ENCODE data around the gene KCNJ2.

The KCNJ2 gene

DNA sequence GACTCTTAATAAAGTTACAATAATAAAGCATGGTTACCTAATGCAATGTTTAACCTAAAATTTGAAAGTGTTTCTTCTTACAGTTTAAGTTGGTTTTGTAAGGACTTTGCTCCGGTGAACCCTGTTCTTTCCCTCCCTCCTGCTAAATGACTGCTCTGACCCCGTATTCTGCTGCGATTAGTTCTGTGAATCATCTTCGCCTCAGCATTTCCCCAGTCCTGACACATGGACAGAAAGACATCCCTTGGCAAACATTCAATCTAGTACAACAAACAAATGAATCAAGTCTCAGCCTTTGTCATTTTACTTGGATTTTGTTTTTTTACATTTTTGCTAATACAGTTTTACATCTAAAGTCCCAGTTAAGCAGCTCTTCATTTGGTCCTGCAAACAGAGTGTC lies 15.4 kb downstream of the KCNJ2 start:
- DNase-seq: peak; percentile 26
- WGBS: 57% methylated on average over 4 of the region's 4 CpGs
- H3K4me2 ChIP-seq (ENCODE audit: low read length, poor library complexity, severe bottlenecking): no peak overlapping the region

DNA sequence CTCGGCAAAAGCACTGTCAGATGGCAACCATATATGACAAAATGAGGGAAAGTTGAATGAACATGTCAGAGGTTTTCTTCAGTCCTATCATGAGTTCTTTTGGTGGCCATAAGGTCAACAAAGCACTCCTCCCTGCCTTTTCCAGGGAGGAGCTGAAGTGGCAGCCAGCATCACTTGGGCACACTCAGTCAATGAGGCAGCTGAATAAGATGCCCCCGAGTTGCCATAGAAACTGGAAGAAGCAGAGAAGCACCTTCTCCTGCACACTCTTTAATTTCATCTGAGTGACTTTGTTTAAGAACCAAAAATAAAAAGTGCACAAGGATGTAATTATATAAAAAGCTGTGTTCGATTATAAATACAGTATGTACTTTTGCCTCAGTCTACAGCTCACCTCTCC lies 16.0 kb downstream of the KCNJ2 start:
- Histone ChIP-seq H3K27ac (ENCODE audit: low read length, poor library complexity, severe bottlenecking) (no peak overlapping the region), H2AFZ (ENCODE audit: low read depth, low read length) (no peak overlapping the region), H3K27me3 (ENCODE audit: control insufficient read depth in 1 of 2, insufficient read depth in 1 of 2, low read length in 2 of 2) (no peaks in the 10 kb centered on the region), H3K9me3 (ENCODE audit: control insufficient read depth, low read length) (no peaks in the 10 kb centered on the region), H3K36me3 (ENCODE audit: control insufficient read depth in 1 of 2, insufficient read depth in 2 of 2, low read depth in 1 of 2, low read length in 2 of 2) (no peaks in the 10 kb centered on the region), H4K91ac (ENCODE audit: low read length) (no peak overlapping the region), H3K4me2 (ENCODE audit: low read length, poor library complexity, severe bottlenecking) (no peak overlapping the region), H2BK5ac (ENCODE audit: low read depth, low read length, poor library complexity, severe bottlenecking) (no peak overlapping the region), H2AK5ac (ENCODE audit: low read length, severe bottlenecking) (no peak overlapping the region), H3K23ac (ENCODE audit: low read length in 2 of 2) (no peak overlapping the region), H3K18ac (ENCODE audit: low read depth in 1 of 2, low read length in 2 of 2) (no peak overlapping the region), H3K9ac (ENCODE audit: low read length) (peak overlapping the region; percentile 41), H2BK120ac (ENCODE audit: low read depth, low read length) (no peak overlapping the region), H4K8ac (ENCODE audit: low read length) (no peak overlapping the region), H2BK12ac (ENCODE audit: low read length in 2 of 2) (peak overlapping the region in 1 of 2 experiments; percentile 63), H3K4me1 (ENCODE audit: control insufficient read depth, insufficient read depth, low read depth, low read length) (no peaks in the 10 kb centered on the region), H3K4me3 (ENCODE audit: insufficient read depth in 1 of 2, low read depth in 1 of 2, low read length in 2 of 2) (no peak overlapping the region), H2BK15ac (ENCODE audit: low read depth, poor library complexity, severe bottlenecking) (no peak overlapping the region), H3K4ac (ENCODE audit: low read depth in 1 of 2, low read length in 2 of 2) (no peak overlapping the region), H3K14ac (ENCODE audit: low read length in 2 of 2) (no peak overlapping the region), H3K79me1 (replicated peaks; ENCODE audit: low read length, poor library complexity, severe bottlenecking) (no peaks in the 10 kb centered on the region)
- WGBS: 100% methylated on average over 3 of the region's 3 CpGs
- no peak for DNase-seq

More for the DNA sequence above, 15.4 kb downstream of the KCNJ2 start:
- H3K27me3 ChIP-seq (ENCODE audit: control insufficient read depth in 1 of 2, insufficient read depth in 1 of 2, low read length in 2 of 2): no peaks in the 10 kb centered on the region
- H2AK5ac ChIP-seq (ENCODE audit: low read length, severe bottlenecking): no peak overlapping the region
- H2BK5ac ChIP-seq (ENCODE audit: low read depth, low read length, poor library complexity, severe bottlenecking): no peak overlapping the region
- H3K79me1 ChIP-seq (replicated peaks; ENCODE audit: low read length, poor library complexity, severe bottlenecking): no peaks in the 10 kb centered on the region
- H3K4me3 ChIP-seq (ENCODE audit: insufficient read depth in 1 of 2, low read depth in 1 of 2, low read length in 2 of 2): no peak overlapping the region
- no peak overlapping the region for H3K4ac ChIP-seq (ENCODE audit: low read depth in 1 of 2, low read length in 2 of 2)
- no peaks in the 10 kb centered on the region for H3K9me3 ChIP-seq (ENCODE audit: control insufficient read depth, low read length)
- peak overlapping the region; percentile 41 for H3K9ac ChIP-seq (ENCODE audit: low read length)
- H3K27ac ChIP-seq (ENCODE audit: low read length, poor library complexity, severe bottlenecking): no peak overlapping the region
- no peak overlapping the region for H4K91ac ChIP-seq (ENCODE audit: low read length)
- H2BK15ac ChIP-seq (ENCODE audit: low read depth, poor library complexity, severe bottlenecking): no peak overlapping the region
- H3K14ac ChIP-seq (ENCODE audit: low read length in 2 of 2): no peak overlapping the region
- no peak overlapping the region for H3K18ac ChIP-seq (ENCODE audit: low read depth in 1 of 2, low read length in 2 of 2)
- no peak overlapping the region for H2BK12ac ChIP-seq (ENCODE audit: low read length in 2 of 2)
- H2BK120ac ChIP-seq (ENCODE audit: low read depth, low read length): no peak overlapping the region
- no peaks in the 10 kb centered on the region for H3K36me3 ChIP-seq (ENCODE audit: control insufficient read depth in 1 of 2, insufficient read depth in 2 of 2, low read depth in 1 of 2, low read length in 2 of 2)
- no peak overlapping the region for H4K8ac ChIP-seq (ENCODE audit: low read length)
- H2AFZ ChIP-seq (ENCODE audit: low read depth, low read length): no peak overlapping the region
- H3K4me1 ChIP-seq (ENCODE audit: control insufficient read depth, insufficient read depth, low read depth, low read length): no peaks in the 10 kb centered on the region
- H3K23ac ChIP-seq (ENCODE audit: low read length in 2 of 2): no peak overlapping the region

DNA sequence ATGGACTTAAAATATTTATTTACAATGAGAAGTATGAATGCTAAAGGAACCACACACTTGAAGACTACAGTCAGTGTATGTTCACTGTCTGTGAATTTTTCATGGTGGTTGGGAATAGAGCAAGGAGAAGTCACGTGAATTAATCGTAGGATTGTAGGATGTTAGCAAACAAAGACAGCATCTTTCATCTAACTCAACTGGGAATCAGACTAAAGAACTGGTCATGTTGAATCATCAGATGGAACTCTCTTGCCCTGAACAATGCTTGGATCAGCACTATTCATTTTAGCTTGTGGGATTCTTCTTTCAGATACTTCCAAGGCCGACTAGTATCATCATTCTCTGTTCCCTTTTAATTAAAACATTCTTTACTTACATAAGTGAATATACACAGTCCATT lies 18.1 kb downstream of the KCNJ2 start:
- H2BK5ac ChIP-seq (ENCODE audit: low read depth, low read length, poor library complexity, severe bottlenecking): no peak overlapping the region
- 85% methylated on average over 3 of the region's 3 CpGs for WGBS

DNA sequence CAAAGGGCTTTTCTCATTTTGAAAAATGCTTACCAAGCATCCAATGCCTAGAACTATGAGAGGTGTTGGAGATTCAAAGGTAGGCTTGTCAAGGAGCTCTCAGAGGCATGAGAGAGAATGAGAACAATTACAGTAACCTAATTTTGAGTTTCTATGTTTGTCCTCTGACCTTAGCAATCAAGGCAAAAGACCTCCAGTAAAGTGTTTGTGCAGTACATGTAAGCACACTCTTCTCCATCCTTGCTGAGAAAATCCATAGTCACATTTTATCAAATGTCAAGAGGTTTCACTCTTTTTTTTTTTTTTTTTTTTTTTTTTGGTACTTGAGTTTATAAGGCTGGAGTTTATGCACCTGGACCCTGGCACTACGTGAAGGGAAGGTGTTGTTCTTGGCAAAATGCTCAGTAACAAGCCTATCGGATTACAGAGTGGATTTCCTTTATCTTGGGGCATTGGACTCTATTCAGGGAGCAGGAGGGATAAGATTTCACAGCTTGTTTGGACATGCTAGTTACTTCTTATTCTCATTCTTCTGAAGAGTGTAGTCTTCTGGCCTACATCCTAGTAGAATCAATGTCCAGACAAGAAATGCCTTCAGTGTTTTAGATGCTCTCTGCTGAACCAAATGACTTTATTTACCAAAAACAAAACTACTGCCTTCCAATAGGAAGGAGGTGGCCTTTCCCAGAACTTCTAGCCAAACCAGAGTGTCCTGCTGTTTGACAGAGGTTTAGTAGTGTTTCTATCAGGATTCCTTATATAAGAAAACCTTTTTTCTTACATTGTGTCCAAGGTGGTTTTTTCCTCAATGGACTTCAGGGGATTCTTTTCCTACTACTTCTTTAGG lies 21.9 kb downstream of the KCNJ2 start:
- Histone ChIP-seq H2BK15ac (ENCODE audit: low read depth, poor library complexity, severe bottlenecking) (no peak overlapping the region), H3K36me3 (ENCODE audit: control insufficient read depth in 1 of 2, insufficient read depth in 2 of 2, low read depth in 1 of 2, low read length in 2 of 2) (no peaks in the 10 kb centered on the region), H2AFZ (ENCODE audit: low read depth, low read length) (no peak overlapping the region), H4K8ac (ENCODE audit: low read length) (no peak overlapping the region), H3K14ac (ENCODE audit: low read length in 2 of 2) (no peak overlapping the region), H3K4me3 (ENCODE audit: insufficient read depth in 1 of 2, low read depth in 1 of 2, low read length in 2 of 2) (no peak overlapping the region), H3K27ac (ENCODE audit: low read length, poor library complexity, severe bottlenecking) (no peak overlapping the region), H3K4me2 (ENCODE audit: low read length, poor library complexity, severe bottlenecking) (no peak overlapping the region), H4K91ac (ENCODE audit: low read length) (no peak overlapping the region), H2BK5ac (ENCODE audit: low read depth, low read length, poor library complexity, severe bottlenecking) (no peak overlapping the region), H3K27me3 (ENCODE audit: control insufficient read depth in 1 of 2, insufficient read depth in 1 of 2, low read length in 2 of 2) (no peaks in the 10 kb centered on the region), H3K9ac (ENCODE audit: low read length) (no peak overlapping the region), H3K18ac (ENCODE audit: low read depth in 1 of 2, low read length in 2 of 2) (no peak overlapping the region), H2BK12ac (ENCODE audit: low read length in 2 of 2) (no peak overlapping the region), H2BK120ac (ENCODE audit: low read depth, low read length) (no peak overlapping the region), H3K4me1 (ENCODE audit: control insufficient read depth, insufficient read depth, low read depth, low read length) (no peaks in the 10 kb centered on the region), H3K4ac (ENCODE audit: low read depth in 1 of 2, low read length in 2 of 2) (no peak overlapping the region), H3K9me3 (ENCODE audit: control insufficient read depth, low read length) (no peaks in the 10 kb centered on the region), H3K79me1 (replicated peaks; ENCODE audit: low read length, poor library complexity, severe bottlenecking) (no peaks in the 10 kb centered on the region), H3K23ac (ENCODE audit: low read length in 2 of 2) (no peak overlapping the region), H2AK5ac (ENCODE audit: low read length, severe bottlenecking) (no peak overlapping the region)
- DNase-seq: no peak
- WGBS: 65% methylated on average over 2 of the region's 2 CpGs

More for the DNA sequence above, 18.1 kb downstream of the KCNJ2 start:
- Histone ChIP-seq H2BK120ac (ENCODE audit: low read depth, low read length) (no peak overlapping the region), H3K9me3 (ENCODE audit: control insufficient read depth, low read length) (no peaks in the 10 kb centered on the region), H3K14ac (ENCODE audit: low read length in 2 of 2) (no peak overlapping the region), H3K36me3 (ENCODE audit: control insufficient read depth in 1 of 2, insufficient read depth in 2 of 2, low read depth in 1 of 2, low read length in 2 of 2) (no peaks in the 10 kb centered on the region), H4K8ac (ENCODE audit: low read length) (no peak overlapping the region), H3K27ac (ENCODE audit: low read length, poor library complexity, severe bottlenecking) (no peak overlapping the region), H4K91ac (ENCODE audit: low read length) (no peak overlapping the region), H2AFZ (ENCODE audit: low read depth, low read length) (no peak overlapping the region), H3K23ac (ENCODE audit: low read length in 2 of 2) (no peak overlapping the region), H3K79me1 (replicated peaks; ENCODE audit: low read length, poor library complexity, severe bottlenecking) (no peaks in the 10 kb centered on the region), H3K27me3 (ENCODE audit: control insufficient read depth in 1 of 2, insufficient read depth in 1 of 2, low read length in 2 of 2) (no peaks in the 10 kb centered on the region), H2BK15ac (ENCODE audit: low read depth, poor library complexity, severe bottlenecking) (no peak overlapping the region), H3K4ac (ENCODE audit: low read depth in 1 of 2, low read length in 2 of 2) (no peak overlapping the region), H2AK5ac (ENCODE audit: low read length, severe bottlenecking) (no peak overlapping the region), H3K4me1 (ENCODE audit: control insufficient read depth, insufficient read depth, low read depth, low read length) (no peaks in the 10 kb centered on the region), H2BK12ac (ENCODE audit: low read length in 2 of 2) (no peak overlapping the region), H3K18ac (ENCODE audit: low read depth in 1 of 2, low read length in 2 of 2) (no peak overlapping the region), H3K4me3 (ENCODE audit: insufficient read depth in 1 of 2, low read depth in 1 of 2, low read length in 2 of 2) (no peak overlapping the region), H3K9ac (ENCODE audit: low read length) (no peak overlapping the region), H3K4me2 (ENCODE audit: low read length, poor library complexity, severe bottlenecking) (no peak overlapping the region)
- DNase-seq: no peak
